Fibroblast of villous mesenchyme (primary cell): Measurements from ENCODE around the gene MEDAG. TPM values are rescaled to one million over a fixed set of nuclear protein-coding genes. Genes with fewer than 3 reads are reported as not detected.

Experiments used
- DNase-seq: peaks from one replicate; pipeline ENCODE4 v3.0.0-alpha.2; 2010; ENCODE audit warnings: low read depth
- H3K4me3 ChIP-seq: 2 replicates; pipeline ENCODE4 v1.5.1; 2011; ENCODE audit warnings: low read depth, mild to moderate bottlenecking, low read length
- CTCF ChIP-seq: IDR thresholded peaks from 2 replicates; pipeline ENCODE4 v1.5.1; 2012; ENCODE audit warnings: low read depth, mild to moderate bottlenecking, low read length; ENCODE audit not compliant: insufficient read depth
- total RNA-seq: library from RNA; depleted of rRNA; stranded (reverse); fragments of >200 nt; gene quantifications from 2 replicates; pipeline ENCODE4 v1.2.3, GENCODE V29; 2012

The MEDAG gene
- total RNA-seq, 1 donor, result 12.1 TPM

GRCh38 chr13:30927595-30927994 is 21.5 kb downstream of the MEDAG start:
- no peak for DNase-seq
- no peak for TF ChIP-seq CTCF
- H3K4me3 ChIP-seq, result no peak overlapping the region

DNA sequence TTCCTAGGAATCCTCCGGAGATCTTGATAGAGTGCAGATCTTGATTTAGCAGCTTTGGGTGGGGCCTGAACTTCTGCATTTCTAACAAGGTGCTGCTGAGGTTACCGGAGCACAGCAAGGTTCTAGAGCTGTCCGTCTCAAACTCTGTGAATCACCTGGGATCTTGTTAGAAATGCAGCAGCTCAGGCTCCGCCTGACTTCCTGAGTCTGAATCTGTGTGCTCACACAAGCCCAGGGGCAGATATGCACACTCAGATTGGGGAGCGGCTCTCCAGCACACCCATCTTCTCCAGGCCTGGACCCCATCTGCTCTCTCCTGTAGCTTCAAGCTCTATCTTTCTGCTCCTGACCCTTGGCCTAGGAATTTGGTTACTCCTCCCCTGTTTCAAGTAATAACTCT is 22.9 kb downstream of the MEDAG start:
- H3K4me3 ChIP-seq, result no peak overlapping the region
- no peak for DNase-seq
- no peak for TF ChIP-seq CTCF

- TF ChIP-seq CTCF, result peak; percentile 9
- no peak for DNase-seq
- H3K4me3 ChIP-seq, result no peak within 1 kb of the TSS
Measured at GRCh38 chr13:30932481-30933353, 26.6 kb downstream of the MEDAG start, which contains the start of gene TEX26. Gene TEX26, plus strand, starts transcription at chr13:30932656. Its CDS starts 60 bp downstream, at chr13:30932716.

DNA sequence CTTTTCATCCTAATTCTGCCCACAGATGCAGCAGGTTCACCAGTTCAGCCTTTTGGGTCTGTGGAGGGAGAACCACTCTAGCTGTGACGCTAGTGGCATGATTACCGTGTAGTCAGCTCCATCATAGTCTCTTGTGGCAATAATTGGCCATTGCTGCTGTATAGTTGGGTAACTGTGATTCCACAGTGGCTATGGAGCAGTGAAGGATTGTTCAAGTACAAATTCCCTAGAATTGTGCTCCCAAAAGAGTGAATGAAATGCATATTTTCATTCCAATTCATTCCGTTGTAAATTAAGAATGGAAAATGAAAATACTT is 27.2 kb downstream of the MEDAG start:
- TF ChIP-seq CTCF, result no peak
- no peak overlapping the region for H3K4me3 ChIP-seq
- no peak for DNase-seq

GRCh38 chr13:30934381-30934780 is 28.3 kb downstream of the MEDAG start:
- peak; percentile 9 for DNase-seq
- peak; percentile 20 for TF ChIP-seq CTCF
- H3K4me3 ChIP-seq, result no peak overlapping the region

- no peak overlapping the region for H3K4me3 ChIP-seq
- TF ChIP-seq CTCF, result no peak
- DNase-seq, result no peak
Measured at GRCh38 chr13:30934803-30935202, 28.7 kb downstream of the MEDAG start.

- no peak for TF ChIP-seq CTCF
- DNase-seq, result no peak
- no peak overlapping the region for H3K4me3 ChIP-seq
Measured at GRCh38 chr13:30936971-30937370, 30.9 kb downstream of the MEDAG start.
